Astrocyte of the hippocampus (primary cell): ENCODE measurements around the gene SPARC.
A peak's percentile ranks its signal among the peaks of the same experiment; 100 is the strongest.

Experiments used
- DNase-seq: peaks from one replicate; pipeline ENCODE4 v3.0.0; 2011; ENCODE audit warnings: low read depth, low spot score

The SPARC gene

DNA sequence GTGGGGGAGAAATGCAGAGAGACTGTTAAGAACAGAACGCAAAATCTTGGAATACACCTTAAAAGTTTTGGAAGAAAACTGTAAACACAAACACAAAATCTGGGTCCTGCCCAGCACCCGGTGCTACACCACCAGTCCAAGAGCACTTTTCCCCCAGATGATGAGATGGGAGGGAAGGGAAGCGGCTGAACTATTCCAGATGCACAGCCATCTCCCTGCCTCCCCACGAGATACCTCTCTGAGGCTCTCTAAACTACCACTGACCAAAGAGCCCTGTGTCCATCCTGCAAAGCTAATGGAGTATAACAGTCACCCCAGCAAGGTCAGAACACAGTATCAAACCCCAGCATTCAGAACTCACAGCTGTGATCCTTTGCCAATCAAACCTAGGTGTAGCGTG, 8.0 kb downstream of the SPARC start:
- DNase-seq = peak; percentile 7

DNA sequence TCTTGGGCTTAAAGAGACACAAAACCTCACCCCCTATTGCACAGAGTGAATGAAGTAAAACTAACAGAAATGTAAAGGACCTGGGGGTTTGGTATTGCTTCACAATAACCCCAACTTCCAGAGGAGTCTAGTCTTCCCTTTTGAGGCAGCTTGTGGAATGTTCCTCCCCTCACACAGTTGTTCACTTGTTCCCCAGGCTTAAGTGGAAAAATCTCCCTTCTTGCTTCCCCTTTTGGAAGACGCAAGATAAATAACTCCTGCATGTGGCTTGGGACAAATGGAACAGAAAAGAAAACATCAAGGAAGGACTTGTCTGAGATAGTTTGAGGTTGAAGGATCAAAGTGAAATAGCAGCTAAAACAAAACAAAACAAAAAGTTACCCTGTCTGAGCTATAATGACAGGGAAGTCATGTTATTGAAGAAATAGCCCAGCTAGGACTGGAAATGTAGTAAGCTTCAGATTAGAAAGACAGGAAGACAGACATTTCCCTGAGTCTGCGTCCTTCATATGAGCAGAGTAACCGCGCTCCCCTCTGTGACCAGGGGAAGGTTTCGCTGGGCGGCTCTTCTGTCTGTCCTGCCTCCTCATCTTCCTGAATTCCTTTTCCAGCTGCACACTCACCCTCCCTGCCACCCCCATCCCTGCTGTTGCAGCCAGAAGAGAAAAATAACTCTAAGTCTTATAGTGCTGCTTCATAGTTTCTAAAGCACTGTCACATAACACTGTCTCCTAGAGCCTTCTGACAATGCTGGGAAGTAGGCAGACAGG, 8.8 kb downstream of the SPARC start:
- DNase-seq = peak; percentile 5

DNA sequence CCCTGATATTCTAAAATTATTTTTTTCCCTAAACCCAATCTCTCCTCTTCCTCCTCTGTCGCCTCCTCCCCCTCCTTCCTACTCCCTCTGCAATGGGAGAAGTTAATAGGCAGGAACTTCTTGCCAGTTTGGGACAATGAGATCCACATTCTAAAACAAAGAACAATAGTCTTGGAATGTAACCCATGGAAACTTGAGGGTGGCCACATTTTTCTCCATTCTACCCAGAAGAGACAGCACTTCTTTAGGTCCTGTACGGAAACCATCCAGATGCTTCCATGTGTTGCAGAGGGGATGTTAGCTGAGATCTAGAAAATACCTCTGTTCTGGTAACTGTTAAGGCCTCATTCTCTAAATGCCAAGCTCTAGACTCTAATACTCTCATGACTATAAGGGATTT, 10.0 kb downstream of the SPARC start:
- peak; percentile 23 for DNase-seq

DNA sequence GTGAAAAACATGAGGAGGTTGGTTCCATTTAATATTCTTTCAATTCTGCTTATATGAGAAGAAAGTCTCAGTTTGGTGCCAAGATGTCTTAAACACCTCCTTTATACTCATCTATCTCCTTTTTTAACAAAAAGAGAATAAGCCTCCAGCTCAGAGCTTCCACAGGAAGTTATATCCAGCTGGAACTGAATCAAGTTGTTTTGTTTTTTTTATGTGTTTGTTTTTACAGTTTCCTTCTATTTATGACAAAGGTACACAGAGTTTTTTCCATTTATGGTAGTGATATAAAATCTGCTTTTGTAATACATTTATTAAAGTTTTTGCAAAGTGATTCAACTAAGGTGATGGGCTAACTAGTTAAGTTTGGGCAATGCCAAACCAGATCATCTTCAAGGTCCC, 10.4 kb downstream of the SPARC start:
- no peak for DNase-seq

DNA sequence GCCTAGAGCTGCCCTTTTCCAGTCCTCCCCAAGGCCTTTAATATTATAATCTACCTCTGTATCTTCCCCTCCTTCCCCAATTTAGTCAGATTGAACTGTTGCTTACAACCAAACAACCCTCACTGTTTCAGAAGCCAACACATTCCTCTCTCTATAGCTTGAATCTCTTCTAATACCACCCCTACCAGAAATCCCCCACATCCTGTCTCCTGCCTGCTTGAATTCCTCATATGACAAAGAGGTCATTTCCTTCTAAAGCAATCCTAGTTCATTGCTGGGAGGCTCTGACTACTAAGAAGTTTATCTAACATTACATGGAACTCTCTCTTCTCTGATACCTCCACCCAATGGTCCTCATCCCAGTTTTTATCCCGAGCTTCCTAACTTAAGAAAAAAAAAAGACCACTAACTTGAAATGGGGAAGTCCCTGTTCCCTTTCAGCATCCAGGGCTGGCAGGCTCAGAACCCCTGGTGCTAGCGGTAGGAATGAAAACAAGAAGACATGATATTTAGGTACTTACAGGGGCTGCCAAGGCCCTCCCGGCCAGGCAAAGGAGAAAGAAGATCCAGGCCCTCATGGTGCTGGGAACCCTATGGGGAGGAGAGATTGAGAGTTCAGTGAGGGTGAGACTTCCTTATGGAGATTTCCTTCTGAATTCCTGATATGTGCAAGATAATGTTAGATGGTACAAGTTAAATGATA, 11.0 kb downstream of the SPARC start:
- DNase-seq = peak; percentile 28

DNA sequence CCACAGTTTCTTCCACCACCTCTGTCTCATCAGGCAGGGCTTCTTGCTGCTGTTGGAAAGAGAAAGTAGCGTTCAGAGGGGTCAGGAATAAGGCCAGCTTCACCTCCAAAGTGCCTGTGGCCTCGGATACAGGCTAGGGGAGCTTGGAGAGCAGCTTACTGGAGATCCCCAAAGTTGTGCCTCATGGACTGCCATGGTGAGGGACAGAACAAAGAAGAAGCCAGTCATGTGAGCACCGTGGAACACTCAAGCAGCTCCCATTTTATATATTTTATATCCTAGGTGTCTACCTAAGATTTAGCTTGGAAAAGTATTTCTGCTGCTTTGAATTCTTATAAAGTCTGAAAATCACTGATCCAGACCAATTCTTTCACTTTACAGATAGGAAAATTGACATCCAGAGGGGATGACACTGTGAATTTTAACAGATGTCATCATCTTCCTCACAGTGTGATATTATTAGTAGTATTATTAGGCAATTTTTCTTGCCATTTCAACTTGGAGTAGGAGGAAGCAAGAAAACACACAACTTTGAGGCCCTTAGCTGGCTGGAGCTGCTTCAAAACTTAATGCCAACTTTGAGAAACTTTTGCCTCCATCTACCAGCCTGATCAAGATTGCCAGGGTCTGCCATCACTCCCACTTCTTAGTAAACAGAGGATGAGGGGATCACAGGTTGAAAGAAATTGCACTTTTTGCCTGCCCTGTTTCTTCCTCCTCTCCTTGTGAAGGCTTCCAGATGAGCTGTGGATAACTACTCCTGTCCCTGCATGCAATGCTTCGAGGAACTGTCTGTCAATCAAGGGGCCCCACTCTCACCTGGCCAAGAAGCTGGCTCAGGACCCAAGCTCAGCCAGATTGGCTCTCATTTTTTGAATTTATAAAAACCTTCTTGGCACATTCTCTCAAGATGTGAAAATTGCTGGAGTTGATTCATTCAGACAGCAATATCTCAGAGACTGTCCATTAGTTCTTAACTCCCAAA, 11.8 kb downstream of the SPARC start:
- peak; percentile 6 for DNase-seq

DNA sequence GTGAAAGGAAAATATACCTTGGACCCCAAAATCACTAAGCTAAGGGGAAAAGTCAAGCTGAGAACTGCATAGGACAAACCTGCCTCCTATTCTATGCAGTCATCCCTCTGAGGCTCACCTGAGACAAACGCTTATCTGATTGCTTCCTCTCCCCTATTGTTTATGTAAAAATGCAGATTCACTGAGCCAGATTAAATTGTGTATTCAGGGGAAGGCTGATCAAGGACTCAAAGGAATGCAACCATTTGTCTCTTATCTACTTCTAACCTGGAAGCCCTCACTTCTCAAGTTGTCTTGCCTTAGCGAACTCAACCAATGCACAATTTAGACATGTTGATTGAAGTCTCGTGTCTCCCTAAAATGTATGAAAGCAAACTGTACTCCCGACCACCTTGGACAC, 13.3 kb downstream of the SPARC start:
- no peak for DNase-seq

DNA sequence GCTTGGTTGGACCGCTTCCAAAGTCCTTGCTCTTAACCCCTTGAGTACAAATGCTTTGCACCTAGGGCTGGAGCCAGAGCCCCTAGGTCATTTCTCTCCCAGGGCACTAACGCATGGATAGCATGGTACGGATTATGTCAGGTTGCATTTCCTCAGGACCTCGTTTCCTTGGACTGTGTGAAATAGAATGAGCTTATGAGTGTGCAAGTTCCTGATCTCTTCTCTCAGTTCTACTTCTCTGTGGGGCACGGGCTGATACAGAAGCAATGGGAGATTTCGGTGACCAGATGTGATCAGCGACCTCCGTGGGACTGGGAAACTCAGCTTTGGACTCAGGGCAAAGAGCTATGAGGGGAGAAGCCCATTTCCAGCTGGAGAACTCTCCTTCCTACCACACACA, 14.2 kb downstream of the SPARC start:
- DNase-seq = no peak

DNA sequence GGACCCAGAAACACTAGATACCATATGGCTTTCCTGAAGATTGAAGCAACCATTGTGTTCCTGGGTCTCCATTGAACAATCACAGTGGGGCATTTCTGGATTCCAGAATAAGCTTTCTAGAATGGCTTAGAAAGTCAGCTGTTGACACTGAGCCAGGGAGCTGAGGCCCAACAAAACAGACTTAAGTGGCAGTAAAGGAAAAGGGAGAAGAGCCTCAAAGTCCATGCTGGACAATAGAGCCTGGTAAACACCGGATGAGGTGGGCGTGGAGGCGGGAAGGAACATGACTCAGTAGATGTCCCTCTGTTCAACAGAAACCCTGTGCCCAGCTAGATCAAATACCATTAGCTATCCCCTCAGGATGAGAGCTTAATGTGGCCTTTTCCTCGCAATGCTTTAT, 14.8 kb downstream of the SPARC start:
- DNase-seq = no peak

DNA sequence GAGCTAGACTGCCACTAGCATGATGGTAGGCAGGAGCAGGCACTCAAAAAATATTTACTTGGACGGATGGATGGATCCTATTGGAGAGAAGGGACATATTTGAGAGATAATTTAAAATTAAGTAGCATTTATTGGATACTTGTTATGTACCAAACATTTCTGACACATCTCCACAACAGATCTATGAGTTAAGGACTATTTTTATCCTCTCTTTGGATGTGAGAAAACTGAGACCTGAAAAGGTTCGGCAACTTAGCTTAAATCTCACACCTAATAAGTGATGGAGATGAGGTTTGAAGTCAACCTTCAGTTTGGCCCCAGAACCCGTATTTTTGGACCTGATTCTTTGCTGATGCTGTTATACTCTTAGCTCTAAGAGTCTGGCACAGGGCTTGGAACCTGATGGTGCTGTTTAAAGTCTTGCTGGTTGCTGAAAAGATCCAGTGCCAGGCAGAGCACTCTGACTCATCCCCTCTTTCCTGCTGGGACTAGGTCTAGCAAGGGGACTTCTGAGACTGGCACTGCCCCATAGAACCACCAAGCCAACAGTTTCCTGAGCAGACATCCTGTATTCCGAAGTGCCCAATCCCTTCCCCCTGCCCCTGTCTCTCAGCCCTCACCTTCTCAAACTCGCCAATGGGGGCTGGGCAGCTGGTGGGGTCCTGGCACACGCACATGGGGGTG, 15.6 kb downstream of the SPARC start:
- no peak for DNase-seq

DNA sequence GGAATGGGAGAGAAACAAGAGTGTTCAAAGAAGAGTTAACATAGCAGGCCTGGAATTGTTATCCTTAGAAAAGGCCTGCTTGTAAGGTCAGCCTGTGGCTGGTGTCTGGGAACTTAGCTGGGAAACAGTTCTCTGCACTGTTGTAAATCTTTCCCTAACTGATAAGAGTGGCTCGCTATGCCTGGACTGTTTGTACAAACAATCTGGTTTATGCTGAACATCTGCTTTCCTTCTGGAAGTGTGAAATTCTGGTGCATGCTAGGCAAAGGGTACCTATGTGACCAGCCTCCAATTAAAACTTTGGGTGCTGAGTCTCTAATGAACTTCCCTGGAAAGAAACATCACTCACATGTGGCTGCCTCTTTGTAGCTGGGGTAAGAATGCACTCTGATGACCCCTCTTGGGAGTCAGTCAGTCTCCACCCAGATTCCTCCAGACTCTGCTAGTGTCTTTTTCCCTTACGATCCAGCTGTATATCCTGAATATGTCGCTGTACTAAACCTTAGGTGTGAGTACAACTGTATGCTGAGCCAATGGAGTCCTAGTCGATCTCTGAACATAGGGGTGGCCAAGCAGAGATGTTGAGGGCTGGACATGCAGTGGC, 16.5 kb downstream of the SPARC start:
- DNase-seq = no peak

DNA sequence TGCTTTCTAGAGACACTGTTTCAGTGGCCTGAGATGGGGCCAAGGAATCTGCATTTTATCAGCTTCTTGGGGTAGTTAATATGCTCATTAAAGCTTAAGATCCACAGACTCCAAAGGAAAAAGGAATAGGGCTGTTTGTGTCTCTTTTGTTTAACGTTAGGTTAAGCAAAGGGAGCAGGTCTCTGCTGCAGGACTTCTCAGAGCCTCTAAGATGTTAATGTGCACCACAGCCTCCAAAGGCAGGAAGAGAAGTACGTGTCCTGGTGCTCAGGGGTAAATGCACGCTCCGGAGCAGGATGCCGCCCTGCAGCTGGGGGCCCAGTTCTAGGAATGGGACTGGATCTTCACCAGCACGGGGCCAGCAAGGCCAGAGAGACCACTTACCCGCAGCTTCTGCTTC, 19.6 kb downstream of the SPARC start:
- DNase-seq = no peak

DNA sequence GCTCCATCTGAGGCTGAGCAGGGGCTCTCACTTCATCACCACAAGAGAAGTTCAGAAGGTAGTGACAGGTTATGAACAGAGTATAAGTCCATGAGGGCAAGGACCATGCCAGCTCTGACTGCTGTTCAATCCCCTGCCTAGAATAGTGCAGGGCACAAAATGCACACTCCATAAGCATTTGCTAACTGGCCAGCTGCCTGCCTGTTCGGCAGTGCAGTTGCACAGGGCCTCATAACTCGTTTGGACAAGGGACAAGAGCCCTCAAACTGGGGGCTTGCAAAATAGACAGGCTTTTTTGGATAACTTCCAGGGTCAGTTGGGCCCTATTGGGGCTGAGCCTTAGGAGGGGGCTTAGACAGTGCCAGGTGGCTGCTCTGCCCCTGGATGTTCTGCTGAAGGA, 21.1 kb downstream of the SPARC start:
- DNase-seq = no peak

DNA sequence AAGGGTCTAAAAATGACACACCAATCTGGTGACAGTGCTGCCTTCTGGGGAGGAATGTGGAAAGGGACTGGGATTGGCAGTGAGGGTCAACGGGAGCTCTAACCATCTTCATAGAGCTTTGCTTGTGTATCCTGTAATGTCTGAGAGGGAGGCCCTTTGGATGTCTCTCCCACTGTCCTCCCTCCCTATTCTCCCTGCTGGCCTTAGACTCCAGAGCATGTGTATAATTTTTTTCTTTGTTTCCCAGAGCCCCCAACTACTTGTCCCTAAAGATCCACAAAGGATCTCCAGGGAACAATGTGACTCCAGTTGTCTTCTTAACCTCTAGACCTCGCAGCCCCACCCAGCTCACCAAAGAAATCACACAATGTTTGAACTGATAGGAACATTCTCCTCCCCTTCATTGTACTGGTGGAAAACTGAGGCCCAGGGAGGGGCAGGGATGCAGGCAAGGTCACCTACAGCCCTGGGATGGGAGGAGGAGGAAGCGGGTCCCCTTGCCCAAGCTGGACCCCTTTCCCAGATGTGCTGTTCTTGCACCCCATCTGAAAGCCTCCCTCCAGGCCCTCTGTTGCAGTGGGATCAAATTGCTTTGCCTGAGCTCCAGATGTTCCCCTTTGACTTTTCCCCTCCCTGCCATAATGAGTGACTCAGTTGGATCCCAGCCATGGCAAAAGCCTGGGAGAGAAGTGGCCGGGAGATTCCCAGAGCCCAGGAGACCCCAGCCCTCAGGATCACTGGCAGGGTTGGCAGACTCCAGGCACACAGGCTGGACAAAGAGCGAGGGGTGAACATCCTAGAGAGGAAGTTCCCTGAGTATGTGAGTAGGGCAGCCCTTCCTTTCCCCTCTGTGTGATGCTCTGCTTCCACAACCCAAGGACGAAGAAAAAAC, 21.8 kb downstream of the SPARC start:
- no peak for DNase-seq

DNA sequence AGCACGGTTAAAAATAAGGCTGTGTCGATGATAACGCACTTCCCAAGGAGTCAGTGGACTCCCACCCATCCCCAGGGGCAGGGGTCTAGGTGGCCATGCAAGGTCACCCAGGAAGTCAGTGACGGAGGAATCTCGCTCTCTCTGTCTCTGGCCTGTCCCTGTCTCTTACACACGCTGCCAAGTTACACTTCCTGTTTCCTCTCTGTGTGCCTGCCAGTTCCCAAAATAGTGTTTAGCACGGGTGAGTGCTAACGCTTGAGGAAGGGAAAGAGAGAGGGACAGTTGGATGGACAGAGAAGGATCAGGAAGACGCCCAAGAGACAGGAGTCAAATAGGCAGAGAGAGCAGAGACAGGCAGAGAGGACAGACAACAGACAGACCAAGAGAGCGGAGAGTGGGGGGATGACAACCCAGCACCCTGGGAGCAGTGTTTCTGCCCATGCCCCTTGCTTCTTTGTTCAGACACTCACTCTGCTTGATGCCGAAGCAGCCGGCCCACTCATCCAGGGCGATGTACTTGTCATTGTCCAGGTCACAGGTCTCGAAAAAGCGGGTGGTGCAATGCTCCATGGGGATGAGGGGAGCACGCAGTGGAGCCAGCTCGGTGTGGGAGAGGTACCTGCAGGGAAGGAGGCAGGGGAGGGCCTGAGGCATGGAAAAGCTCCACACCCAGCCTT, 23.0 kb downstream of the SPARC start:
- DNase-seq = no peak

DNA sequence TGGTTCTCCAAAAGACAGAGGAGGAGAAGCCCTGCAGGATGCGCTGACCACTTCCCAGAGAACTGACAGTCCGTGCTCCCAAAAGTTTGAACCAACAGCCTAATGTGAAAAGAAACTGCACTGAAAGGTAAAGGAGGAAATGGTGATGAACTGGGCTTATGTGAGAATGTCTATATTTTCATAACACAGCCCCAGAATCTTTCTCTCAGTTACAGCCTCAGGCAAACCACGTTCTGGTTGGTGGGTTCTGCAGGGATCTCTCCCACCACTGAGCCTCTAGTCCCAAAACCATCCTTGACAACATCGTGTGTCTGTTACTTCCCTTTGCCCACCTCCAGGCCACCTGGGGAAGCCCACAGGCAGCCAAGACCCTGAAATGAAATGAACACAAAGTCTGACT, 23.9 kb downstream of the SPARC start:
- no peak for DNase-seq

DNA sequence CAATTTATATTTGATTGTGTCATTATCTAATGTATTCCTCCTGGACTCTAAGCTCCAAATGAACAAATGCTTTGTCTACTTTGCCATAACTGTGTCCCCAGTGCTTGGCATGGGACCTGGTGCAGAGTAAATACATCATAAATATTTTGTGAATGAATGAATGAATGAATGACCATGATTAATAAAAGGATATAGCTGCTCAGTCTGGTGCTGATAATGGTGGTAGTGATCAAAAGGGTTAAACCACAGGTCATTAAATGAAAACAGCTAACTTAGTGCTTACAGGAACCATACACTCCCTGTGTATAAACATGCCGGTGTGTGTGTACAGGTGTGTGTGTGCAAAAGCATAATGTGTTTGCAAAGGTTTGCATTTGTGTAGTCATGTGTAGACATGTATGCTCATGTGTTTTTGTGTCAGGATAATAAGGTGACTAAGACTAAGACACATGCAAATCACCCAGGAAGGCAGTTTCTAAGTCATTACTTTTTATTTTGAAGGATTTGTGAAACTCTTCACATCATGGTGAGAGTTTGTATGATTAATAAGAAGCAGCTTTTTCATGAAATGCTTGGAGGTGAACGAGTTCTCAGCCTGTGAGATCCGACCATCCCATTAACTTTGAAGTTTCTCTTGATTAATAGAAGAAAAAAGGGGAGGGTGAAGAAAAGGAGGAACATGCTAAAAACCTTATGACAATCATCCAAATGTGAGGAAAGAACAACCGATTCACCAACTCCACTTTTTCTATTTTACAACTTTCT, 24.6 kb downstream of the SPARC start:
- no peak for DNase-seq

DNA sequence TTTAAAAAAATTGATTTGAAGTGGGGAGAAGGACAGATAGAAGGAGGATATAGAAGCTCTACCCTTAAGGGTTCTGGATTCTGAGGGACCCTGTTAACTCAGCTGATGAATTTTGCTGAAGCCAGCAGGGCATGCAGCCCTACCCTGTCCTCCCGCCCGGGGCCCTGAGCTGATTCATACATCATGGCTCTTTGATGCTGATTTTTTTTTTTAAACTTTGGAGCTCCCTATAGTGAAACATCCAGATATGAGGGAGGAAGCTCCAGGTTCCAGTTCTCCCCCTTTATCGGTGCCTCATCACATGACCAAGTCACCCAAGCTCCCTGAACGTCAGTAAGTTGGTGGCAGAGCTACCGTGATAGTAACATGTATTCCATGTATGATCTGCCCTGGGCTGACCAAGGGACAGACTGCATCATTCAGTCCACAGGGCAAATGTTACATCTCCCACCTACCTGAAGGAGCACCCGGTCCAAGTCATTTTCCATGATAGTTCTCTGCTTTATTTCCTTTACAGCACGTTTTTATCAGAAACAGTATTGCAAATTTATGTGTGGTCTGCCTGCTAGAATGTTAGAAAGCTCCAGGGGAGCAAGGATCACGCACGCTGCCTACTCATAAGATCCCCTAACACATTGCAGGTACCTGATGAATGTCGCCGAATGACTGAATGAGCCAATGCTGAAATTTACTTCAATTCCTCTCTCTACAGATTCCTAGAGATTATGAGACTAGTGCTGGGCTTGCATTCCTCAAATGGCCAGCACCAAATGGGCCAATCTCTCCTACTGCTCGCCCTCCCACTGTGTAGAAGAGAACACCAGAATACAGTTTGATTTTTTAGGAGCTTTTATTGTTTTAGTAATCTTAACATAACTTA, 25.9 kb downstream of the SPARC start:
- peak; percentile 62 for DNase-seq
